GM18520 (cell line): ENCODE measurements around the gene MAST3.

Experiments used
- ATAC-seq: cut with Tn5 transposase; IDR thresholded peaks from one replicate; pipeline ENCODE4 v1.9.1; 2021; ENCODE audit not compliant: unreplicated experiment

Gene MAST3

GRCh38 chr19:18131841-18132596, 34.4 kb downstream of the MAST3 start:
- ATAC-seq, result no peak

GRCh38 chr19:18135712-18136584, 38.4 kb downstream of the MAST3 start:
- ATAC-seq, result no peak

- ATAC-seq, result no peak
These were observed 39.7 kb downstream of the MAST3 start for GRCh38 chr19:18137242-18137641.

GRCh38 chr19:18137657-18138339, 40.2 kb downstream of the MAST3 start:
- ATAC-seq, result no peak

GRCh38 chr19:18140473-18140872, 42.9 kb downstream of the MAST3 start:
- ATAC-seq, result no peak

- ATAC-seq, result no peak
These were observed 43.5 kb downstream of the MAST3 start for GRCh38 chr19:18141031-18141430.

GRCh38 chr19:18143902-18144301, 46.3 kb downstream of the MAST3 start:
- ATAC-seq, result no peak

GRCh38 chr19:18144361-18144760, 46.8 kb downstream of the MAST3 start:
- ATAC-seq, result no peak

GRCh38 chr19:18144906-18145305, 47.3 kb downstream of the MAST3 start:
- no peak for ATAC-seq

- ATAC-seq, result no peak
These were observed 47.9 kb downstream of the MAST3 start for GRCh38 chr19:18145391-18145999.

GRCh38 chr19:18147396-18147795, 49.8 kb downstream of the MAST3 start:
- no peak for ATAC-seq

- no peak for ATAC-seq
These were observed 52.0 kb downstream of the MAST3 start for GRCh38 chr19:18149596-18149975.

- no peak for ATAC-seq
These were observed 53.4 kb downstream of the MAST3 start for GRCh38 chr19:18150776-18151624.

- ATAC-seq, result peak; percentile 53
These were observed 54.9 kb downstream of the MAST3 start for GRCh38 chr19:18152442-18152816.

GRCh38 chr19:18152817-18153555, 55.4 kb downstream of the MAST3 start, which contains the start of gene PIK3R2:
Gene PIK3R2, plus strand, starts transcription at chr19:18153163. Its CDS starts 2,717 bp downstream, at chr19:18155880.
- ATAC-seq, result peak; percentile 69

- no peak for ATAC-seq
These were observed 56.1 kb downstream of the MAST3 start for GRCh38 chr19:18153556-18154134.

- no peak for ATAC-seq
These were observed 57.8 kb downstream of the MAST3 start for GRCh38 chr19:18155095-18156087.

GRCh38 chr19:18156268-18156667, 58.7 kb downstream of the MAST3 start:
- no peak for ATAC-seq
